H1 (cell line): ENCODE data around the gene COL9A2. TPM values are rescaled to one million over a fixed set of nuclear protein-coding genes. Genes with fewer than 3 reads are reported as not detected.

ENCODE experiments used
- JUN ChIP-seq: IDR thresholded peaks from 2 replicates; pipeline ENCODE4 v1.6.1; 2011; ENCODE audit warnings: low read depth, mild to moderate bottlenecking, improper control_type of control experiment, low read length
- POLR2A ChIP-seq, 2 experiments: IDR thresholded peaks; 1 replicate in 1 of 2; 2 replicates in 1 of 2; pipeline ENCODE4 v1.6.1; 2011; ENCODE audit warnings: low read depth in 2 of 2, low read length in 2 of 2, mild to moderate bottlenecking in 2 of 2; ENCODE audit errors: control extremely low read depth in 1 of 2
- POU5F1 ChIP-seq: IDR thresholded peaks from 2 replicates; pipeline ENCODE4 v1.6.1; 2011; ENCODE audit warnings: low read depth, mild to moderate bottlenecking, low read length, moderate library complexity
- SP4 ChIP-seq: IDR thresholded peaks from 2 replicates; pipeline ENCODE4 v1.6.1; 2012; ENCODE audit warnings: low read length, inconsistent platforms
- polyA plus RNA-seq, 7 experiments: library from polyadenylated mRNA; depleted of rRNA in 3 of 7; stranded (reverse) in 5 of 7; unstranded in 2 of 7; fragments of >200 nt in 5 of 7; fragments of 200-250 nt in 2 of 7; gene quantifications; 1 replicate in 5 of 7; 2 replicates in 1 of 7; 4 replicates in 1 of 7; pipeline versions ENCODE4 v1.2.1 to v1.2.3, GENCODE V29; 2011 to 2013; ENCODE audit warnings: missing spikeins in 2 of 7, mixed read lengths in 2 of 7
- total RNA-seq: library from RNA; stranded (reverse); fragmentation: NEBNext Ultra II Directional; extraction: Animal tissue kit (Norgen Biotek cat#: 25700); gene quantifications from 2 replicates; pipeline ENCODE4 v1.2.1, GENCODE V29; 2021
- TF ChIP-seq, protein P1 (sequence below): fragments of 300-600 bp; sonication (generic); IDR thresholded peaks from 2 replicates; pipeline ENCODE4 v1.7.1; 2012; ENCODE audit warnings: low read length, moderate library complexity, mild to moderate bottlenecking, inconsistent platforms; ENCODE audit not compliant: insufficient replicate concordance

Gene COL9A2
- total and polyA plus RNA-seq, 2 of the 8 experiments (the other 6 are each of a cell fraction or from before 2014, with no cell fraction given) = 3.2 to 3.3 TPM

DNA sequence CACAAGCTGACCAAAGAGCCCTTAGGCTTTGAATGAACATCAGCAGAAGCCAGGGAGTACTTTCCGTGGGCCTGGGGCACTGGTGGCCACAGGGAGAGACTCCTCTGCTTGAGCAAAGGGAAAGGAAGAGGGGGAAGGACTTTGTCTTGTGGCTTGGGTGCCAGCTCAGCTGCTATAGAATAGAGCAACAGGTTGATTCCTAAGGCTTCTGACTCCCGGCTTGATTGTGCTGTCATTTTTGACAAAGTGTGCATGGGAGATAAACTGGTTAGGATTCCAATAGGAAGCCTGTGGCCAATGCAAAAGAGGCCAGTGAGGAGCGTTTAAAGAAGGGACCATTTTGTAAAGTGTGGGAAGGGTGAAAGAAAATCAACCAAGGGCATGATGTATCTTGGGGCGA is 44.6 kb upstream of the COL9A2 start (continued):
- TF ChIP-seq, protein P1, sequence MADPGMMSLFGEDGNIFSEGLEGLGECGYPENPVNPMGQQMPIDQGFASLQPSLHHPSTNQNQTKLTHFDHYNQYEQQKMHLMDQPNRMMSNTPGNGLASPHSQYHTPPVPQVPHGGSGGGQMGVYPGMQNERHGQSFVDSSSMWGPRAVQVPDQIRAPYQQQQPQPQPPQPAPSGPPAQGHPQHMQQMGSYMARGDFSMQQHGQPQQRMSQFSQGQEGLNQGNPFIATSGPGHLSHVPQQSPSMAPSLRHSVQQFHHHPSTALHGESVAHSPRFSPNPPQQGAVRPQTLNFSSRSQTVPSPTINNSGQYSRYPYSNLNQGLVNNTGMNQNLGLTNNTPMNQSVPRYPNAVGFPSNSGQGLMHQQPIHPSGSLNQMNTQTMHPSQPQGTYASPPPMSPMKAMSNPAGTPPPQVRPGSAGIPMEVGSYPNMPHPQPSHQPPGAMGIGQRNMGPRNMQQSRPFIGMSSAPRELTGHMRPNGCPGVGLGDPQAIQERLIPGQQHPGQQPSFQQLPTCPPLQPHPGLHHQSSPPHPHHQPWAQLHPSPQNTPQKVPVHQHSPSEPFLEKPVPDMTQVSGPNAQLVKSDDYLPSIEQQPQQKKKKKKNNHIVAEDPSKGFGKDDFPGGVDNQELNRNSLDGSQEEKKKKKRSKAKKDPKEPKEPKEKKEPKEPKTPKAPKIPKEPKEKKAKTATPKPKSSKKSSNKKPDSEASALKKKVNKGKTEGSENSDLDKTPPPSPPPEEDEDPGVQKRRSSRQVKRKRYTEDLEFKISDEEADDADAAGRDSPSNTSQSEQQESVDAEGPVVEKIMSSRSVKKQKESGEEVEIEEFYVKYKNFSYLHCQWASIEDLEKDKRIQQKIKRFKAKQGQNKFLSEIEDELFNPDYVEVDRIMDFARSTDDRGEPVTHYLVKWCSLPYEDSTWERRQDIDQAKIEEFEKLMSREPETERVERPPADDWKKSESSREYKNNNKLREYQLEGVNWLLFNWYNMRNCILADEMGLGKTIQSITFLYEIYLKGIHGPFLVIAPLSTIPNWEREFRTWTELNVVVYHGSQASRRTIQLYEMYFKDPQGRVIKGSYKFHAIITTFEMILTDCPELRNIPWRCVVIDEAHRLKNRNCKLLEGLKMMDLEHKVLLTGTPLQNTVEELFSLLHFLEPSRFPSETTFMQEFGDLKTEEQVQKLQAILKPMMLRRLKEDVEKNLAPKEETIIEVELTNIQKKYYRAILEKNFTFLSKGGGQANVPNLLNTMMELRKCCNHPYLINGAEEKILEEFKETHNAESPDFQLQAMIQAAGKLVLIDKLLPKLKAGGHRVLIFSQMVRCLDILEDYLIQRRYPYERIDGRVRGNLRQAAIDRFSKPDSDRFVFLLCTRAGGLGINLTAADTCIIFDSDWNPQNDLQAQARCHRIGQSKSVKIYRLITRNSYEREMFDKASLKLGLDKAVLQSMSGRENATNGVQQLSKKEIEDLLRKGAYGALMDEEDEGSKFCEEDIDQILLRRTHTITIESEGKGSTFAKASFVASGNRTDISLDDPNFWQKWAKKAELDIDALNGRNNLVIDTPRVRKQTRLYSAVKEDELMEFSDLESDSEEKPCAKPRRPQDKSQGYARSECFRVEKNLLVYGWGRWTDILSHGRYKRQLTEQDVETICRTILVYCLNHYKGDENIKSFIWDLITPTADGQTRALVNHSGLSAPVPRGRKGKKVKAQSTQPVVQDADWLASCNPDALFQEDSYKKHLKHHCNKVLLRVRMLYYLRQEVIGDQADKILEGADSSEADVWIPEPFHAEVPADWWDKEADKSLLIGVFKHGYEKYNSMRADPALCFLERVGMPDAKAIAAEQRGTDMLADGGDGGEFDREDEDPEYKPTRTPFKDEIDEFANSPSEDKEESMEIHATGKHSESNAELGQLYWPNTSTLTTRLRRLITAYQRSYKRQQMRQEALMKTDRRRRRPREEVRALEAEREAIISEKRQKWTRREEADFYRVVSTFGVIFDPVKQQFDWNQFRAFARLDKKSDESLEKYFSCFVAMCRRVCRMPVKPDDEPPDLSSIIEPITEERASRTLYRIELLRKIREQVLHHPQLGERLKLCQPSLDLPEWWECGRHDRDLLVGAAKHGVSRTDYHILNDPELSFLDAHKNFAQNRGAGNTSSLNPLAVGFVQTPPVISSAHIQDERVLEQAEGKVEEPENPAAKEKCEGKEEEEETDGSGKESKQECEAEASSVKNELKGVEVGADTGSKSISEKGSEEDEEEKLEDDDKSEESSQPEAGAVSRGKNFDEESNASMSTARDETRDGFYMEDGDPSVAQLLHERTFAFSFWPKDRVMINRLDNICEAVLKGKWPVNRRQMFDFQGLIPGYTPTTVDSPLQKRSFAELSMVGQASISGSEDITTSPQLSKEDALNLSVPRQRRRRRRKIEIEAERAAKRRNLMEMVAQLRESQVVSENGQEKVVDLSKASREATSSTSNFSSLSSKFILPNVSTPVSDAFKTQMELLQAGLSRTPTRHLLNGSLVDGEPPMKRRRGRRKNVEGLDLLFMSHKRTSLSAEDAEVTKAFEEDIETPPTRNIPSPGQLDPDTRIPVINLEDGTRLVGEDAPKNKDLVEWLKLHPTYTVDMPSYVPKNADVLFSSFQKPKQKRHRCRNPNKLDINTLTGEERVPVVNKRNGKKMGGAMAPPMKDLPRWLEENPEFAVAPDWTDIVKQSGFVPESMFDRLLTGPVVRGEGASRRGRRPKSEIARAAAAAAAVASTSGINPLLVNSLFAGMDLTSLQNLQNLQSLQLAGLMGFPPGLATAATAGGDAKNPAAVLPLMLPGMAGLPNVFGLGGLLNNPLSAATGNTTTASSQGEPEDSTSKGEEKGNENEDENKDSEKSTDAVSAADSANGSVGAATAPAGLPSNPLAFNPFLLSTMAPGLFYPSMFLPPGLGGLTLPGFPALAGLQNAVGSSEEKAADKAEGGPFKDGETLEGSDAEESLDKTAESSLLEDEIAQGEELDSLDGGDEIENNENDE = no peak
- TF ChIP-seq SP4 (no peak), POU5F1 (no peak), JUN (no peak), POLR2A (IDR thresholded peaks at IDR 0.05; ENCODE audit: control extremely low read depth in 1 of 2, low read depth in 2 of 2, low read length in 2 of 2) (no peak)
